ENCODE results near the gene RORC. TPM values are rescaled to one million over a fixed set of nuclear protein-coding genes. Genes with fewer than 3 reads are reported as not detected.

Gene RORC
- total RNA-seq, 1 donor = 0.54 TPM

DNA sequence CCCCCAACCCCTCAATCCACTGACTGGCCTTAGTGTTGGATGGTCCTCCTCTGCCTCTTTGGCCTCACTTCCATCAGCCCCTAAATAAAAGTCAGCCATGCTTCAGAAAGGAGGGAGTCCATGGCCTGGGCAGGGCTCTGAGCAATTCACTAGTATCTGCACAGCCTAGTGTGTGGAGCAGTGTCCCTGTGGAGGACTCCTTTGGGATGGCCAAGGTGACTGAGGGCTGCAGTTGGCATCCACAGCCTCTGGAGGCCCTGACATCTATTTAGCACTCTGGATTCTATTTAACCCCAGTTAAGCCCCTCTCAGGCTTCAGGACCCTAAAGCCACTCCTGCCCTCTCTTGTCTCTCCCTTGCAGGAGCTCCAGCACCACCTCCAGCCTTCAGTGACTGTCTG is 18.3 kb upstream of the RORC start:
- no peak for DNase-seq (ENCODE audit: low read depth in 2 of 3, low spot score in 2 of 3)

DNA sequence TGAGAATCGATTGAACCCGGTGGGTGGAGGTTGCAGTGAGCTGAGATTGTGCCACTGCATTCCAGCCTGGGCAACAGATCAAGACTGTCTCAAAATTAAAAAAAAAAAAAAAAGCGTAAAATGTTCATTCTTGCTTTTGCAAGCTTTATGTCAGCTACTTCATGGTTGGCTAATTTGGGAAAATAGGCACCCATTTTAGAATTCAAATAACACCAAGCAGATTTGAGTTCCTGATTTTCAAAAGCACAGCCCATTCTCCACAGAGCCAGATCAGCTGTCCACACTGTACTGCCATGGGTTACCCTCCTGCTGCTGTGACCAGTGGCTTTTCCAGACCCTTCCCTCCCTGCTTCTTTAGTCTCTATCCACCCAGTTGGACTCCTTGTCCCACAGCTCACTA is 17.5 kb upstream of the RORC start:
- no peak for DNase-seq (ENCODE audit: low read depth in 2 of 3, low spot score in 2 of 3)

DNA sequence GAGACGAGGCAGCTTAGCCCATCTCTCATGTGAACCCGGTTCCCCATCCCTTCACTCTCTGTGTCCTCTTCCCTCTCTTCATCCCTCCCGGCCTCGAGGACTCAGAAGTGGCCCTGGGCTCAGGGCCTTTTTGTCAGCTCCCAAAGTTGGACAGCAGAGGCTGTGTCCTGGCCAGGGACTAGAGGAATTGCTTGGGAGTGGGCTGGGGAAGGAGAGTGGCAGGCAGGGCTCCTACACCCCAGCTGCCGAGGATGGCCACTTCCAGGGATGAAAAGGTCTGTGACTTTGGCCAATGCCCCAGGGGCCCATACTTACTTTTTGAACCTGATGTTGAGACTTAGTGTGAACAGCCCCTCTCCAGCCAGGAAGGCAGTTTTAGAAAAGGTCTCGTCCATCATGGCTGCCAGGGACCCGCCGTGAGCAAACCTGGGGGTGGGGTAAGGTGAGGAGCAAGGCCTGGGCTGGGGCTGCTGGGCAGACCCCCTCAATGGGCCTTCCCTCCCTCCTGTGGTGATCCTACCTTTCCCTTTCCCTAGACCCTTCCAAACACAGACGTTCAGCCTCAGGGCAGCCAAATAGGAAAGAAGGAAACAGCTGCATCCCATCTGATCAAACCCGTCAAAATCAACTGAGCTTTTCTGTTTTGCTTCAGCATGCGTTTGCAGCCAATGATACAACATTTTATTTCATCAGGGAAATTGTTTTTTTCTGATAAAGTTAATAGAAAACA is 16.4 kb upstream of the RORC start:
- DNase-seq (ENCODE audit: low read depth in 2 of 3, low spot score in 2 of 3) = peak in 1 of 3 donors; percentile 78

DNA sequence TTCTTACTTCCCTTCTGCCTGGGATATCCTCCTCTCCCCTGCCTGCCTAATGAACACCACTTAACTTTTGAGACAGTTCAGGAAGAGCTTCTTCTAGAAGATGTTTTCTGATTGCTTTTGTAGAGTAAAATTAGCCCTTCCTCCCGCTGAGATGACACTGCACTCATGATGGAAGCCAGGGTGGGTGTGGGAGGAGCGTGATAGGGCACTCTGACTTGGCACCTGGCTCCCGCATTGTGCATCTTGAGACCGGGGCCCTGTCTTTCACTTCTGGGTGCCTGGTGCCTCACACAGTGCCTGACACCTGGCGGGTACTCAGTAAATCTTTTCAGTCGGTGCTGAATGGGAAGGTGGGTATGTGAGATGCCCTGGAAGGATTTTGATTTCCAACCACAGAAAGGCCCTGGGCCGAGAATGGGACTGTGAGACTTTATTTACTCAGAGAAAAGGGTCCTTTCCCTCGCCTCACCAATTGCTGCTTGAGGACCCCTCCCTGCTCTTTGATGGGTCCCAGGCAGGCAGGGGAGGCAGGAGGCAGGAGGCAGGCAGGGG is 15.2 kb upstream of the RORC start:
- no peak for DNase-seq (ENCODE audit: low read depth in 2 of 3, low spot score in 2 of 3)

DNA sequence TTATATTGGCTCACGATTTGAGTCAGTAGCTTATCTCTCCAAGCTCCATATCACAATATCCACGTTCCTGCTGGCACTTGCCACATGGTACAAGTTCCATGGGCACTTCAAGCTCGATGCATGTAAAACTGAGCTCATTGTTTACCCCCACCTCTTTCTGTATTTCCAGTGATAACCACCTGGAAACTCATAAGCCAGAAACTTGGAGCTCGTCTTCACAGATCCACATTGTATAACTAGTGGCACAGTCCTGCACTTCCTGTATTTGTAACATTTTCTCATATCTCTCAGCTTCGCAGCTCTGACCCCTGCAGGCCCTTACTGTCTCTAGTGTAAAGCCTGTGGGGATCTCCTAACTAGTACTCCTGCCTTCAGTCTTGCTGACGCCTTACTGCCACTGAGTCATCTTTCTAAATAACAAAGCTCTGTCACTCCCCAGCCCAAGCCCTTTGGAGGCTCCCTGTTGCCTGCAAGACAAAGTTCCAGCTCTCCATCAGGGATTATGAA is 14.5 kb upstream of the RORC start:
- peak in 1 of 3 donors; percentile 44 for DNase-seq (ENCODE audit: low read depth in 2 of 3, low spot score in 2 of 3)

DNA sequence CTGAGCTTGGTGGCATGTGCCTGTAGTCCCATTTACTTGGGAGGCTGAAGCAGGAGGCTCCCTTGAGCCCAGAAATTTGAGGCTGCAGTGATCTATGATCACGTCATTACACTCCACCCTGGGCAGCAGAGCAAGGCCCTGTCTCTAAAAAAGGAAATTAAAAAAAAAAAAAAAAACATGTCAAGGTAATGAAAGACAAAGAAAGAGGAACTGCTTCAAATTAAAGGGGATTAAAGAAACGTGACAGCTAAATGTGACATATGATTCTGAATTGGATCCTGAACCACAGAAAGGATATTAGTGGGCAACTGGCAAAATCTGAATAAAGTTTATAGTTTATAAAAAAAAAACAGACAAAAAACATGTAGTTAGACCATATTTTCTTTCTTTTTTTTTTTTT is 11.8 kb upstream of the RORC start:
- peak in 1 of 3 donors; percentile 68 for DNase-seq (ENCODE audit: low read depth in 2 of 3, low spot score in 2 of 3)

DNA sequence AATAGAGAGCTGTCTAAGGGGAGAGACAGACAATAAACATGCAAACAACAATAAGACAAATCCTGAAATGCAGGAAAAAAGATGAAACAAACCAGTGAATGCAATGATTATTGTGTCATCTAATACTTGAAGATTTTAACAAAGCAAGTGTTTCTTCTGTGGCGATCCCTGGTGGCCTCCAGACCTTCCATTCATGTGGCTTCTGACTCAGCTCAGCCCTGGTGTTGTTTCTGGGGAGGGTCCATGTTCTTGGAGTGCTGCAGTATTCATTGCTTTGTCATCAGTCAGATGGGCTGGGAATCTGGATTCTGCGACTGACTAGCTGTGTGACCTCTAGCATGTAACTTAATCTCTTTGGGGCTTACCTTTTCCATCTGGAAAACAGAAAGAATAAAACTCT is 9.5 kb upstream of the RORC start:
- DNase-seq (ENCODE audit: low read depth in 2 of 3, low spot score in 2 of 3) = no peak

DNA sequence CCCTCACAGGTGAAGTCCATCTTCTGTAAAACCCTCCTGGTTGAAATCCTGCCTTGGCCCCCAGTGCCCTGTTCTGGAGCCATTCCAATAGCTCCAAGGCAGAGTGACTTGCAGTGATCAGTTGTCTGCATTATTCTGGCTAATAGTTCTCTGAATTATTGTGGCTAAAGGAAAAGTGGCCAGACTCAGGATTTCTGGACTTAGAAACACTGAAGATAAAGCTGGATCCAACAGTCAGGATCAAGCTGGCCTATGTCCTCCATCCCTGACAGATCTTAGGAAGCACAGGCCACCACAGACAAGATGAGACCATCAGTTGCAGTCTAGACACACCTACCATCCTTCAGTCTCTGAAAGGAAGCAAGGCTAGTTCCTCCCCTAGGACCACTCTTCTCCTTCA is 8.8 kb upstream of the RORC start:
- DNase-seq (ENCODE audit: low read depth in 2 of 3, low spot score in 2 of 3) = no peak

DNA sequence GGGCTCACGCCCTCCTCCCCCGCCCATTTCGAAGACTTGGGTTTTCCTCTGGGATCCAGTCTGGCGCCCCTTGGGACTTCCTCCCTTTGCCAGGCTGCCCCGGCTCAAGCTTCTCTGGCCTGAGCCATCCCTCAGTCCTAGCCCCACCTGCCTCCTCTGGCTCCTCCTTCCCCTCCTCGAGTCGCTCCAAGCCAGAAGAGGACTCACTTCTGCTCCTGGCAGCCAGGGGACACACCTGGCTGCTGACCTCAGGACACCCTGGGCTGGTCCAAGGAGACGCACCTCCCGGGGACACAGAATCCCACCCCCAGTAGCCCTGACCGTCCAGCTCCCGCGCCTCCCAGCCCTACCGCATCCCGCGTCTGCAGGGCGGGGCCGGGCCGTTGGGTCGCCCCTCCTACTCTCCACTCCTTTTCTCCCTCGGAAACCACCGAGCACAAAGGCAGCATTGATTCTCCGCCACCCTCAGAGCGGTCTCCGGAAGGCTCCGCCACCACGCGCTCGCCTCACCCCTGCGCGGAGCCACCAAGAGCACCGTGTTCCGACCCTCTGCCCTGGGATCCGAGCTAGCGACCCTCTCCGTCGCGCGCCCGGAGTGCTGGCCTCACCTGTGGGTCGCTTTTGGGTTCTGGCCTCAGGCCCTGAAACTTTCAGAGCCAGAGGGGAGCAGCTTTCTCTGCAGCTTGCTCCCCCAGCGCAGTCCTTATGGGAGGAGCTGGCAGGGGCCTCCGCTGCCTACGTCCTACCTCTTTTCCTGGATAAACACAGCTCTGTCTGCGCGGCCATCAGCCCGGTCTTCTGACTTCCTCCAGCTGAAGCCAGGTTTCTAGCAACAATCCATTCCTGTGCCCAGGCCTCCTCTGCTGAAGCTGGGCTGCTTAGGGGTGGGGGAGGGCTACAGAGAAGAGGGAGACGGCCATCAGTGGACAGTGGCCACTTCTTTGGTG is 8.1 kb upstream of the RORC start, which contains the start of gene C2CD4D:
TSS of gene C2CD4D (minus strand) at position 364 of the 947 bp plus-strand sequence. CDS start 831 bp downstream, outside the sequence.
- DNase-seq (ENCODE audit: low read depth in 2 of 3, low spot score in 2 of 3) = peak; percentile 53 to 67 (median 64)

DNA sequence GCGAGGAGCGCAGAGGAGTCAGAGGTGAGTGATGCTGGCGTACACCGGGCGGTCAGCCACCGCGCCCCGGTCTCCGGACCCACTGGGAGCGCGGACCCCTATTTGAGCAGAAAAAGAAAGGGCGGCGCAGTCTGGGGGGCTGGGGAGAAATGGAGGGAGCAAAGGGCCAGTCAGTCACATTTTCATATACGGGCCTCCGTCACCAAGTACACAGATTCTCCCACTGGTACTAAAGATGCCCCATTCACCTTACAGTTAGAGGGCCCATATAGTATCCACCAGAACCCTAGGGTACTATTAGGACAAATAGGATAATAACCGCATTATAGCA is 7.4 kb upstream of the RORC start:
- DNase-seq (ENCODE audit: low read depth in 2 of 3, low spot score in 2 of 3) = no peak

DNA sequence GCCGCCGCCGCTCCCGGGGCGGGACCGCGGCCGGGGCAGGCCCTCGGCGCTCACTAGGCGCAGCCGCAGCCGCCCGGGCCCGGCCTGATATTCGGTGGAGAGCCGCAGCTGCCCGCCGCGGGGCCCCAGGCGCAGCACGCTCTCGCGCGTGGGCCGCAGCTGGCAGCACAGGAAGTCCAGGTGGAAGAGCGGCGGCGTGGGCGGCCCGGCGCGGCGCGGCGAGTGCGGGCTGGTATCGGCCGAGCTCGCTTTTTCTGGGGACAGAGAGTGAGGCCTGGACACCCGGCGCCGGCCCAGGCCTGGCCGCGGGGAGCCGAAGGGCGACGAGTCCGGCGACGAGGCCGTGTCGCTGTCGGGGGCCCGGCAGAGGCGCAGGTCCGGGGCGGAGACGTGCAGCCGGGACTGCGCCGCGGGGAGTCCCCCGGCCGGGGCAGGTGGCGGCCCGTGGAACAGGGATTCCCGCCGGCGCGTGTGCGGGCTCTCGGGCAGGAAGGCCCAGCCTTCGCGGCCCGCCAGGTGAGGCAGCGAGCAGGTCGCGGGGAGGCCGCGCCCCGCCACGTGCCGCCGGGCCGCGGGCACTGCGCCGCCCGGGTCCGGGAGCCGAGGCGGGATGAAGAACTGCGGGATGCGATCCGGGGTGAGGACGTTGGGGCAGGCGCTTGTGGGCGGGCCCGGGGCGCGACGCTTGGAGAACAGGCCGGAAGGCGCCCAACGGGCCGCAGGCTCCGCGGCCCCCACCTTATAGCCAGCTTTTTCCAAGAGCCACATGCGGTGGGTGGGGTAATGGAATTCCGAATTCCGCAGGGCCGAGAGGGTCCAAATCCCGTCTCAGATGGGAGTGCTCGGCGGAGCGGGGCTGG is 6.8 kb upstream of the RORC start:
- no peak for DNase-seq (ENCODE audit: low read depth in 2 of 3, low spot score in 2 of 3)

DNA sequence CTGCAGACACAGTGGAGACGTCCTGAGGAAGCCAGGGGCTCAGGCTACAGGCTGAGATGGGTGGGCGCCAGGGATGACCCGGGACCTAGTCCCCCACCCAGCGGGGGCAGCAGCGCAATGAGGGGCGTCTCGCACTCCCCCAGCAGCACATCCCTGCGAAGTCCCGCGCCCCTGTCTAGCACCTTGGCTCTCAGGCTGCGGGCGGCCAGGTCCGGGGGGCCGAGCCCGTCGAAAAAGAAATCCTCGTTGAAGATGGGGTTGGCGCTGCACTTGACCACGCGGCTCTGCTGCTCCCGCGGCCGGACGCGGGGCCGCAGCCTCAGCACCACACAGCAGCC is 6.3 kb upstream of the RORC start:
- DNase-seq (ENCODE audit: low read depth in 2 of 3, low spot score in 2 of 3) = no peak

DNA sequence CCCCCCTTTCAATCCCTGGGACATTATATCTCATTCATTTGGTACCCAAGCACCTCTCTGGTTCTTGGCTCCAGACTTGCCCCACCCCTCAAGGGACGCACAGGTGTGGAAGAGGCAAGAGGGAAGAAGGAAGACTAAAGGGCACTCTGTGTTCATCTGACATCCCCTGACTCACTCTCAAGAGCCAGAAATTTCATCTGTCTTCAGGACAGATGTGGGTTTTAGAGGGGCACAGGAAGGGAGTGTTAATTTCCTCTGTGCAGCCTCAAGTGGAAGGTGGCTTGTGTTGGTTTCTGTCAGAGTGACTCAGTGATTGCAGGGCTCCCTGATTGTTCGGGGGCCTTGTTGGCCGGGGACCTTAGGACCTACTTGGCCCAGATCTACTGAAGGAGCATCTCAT is 5.6 kb upstream of the RORC start:
- DNase-seq (ENCODE audit: low read depth in 2 of 3, low spot score in 2 of 3) = peak in 1 of 3 donors; percentile 58

DNA sequence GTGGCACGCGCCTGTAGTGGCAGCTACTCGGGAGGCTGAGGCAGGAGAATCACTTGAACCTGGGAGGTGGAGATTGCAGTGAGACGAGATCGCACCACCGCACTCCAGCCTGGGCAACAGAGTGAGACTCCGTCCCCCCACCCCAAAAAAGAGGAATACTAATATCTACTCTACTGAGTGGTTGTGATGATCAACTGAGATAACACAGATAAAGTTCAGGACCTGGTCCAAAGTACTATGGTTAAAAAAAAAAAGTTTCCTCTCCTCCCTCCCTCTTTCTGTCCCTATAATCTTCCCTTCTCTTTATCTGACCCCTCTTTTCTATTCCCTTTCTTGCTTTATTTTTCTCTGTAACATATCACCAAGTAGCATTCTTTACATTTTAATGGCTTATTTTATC is 4.0 kb upstream of the RORC start:
- no peak for DNase-seq (ENCODE audit: low read depth in 2 of 3, low spot score in 2 of 3)

DNA sequence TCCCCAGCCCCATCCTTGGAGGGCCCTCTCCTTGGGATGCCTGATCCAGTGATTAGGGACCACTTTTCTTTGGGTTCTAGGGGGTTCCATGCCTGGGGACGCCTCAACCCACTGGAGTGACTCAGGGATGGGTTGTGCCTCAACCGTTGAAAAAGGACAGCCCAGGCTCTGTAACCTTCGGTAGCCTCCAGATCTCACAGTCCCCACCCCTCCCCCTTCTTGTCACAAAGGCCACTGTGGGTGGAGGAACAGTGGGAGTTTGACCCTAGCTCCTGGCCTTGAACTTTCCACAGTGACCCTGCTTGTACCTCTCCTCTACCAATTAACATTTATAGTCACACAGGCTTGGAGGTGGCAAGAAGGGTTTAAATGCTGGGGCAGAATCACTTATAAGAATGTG is 2.6 kb upstream of the RORC start:
- DNase-seq (ENCODE audit: low read depth in 2 of 3, low spot score in 2 of 3) = no peak

DNA sequence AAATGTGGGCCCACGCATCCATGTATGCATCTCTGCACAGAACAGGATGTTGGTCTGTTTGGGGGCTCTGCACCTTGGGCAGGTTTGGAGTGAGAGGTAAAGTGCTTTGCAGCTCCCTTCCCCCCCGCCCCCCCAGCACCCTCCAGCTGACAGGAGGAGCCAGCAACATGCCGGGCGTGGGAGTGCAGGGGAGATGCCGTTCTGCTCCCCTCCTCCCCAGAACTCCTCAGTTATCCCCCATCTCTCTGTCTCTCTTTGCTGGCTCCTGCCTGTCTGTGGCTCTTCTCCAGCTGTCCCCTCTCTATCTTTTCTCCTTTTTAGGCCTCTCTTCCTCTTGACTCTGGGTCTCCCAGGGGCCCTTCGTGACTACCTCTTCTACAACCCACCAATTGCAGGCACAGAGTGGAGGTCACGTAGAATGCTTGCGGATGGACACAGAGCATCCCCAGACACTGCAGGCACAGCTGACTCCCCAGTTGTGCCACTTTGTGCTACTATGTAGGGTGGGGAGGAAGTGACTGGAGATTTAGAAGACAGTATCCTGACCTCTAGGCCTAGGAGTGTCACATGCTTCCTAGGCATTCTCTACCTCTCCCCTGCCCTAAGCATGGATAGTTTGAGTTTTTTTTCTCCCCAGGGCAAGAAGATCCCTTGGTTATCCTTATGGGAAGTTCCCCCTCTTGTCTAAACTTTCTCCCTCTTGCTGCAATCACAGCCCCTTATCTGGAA is 1.7 kb upstream of the RORC start:
- DNase-seq (ENCODE audit: low read depth in 2 of 3, low spot score in 2 of 3) = no peak

DNA sequence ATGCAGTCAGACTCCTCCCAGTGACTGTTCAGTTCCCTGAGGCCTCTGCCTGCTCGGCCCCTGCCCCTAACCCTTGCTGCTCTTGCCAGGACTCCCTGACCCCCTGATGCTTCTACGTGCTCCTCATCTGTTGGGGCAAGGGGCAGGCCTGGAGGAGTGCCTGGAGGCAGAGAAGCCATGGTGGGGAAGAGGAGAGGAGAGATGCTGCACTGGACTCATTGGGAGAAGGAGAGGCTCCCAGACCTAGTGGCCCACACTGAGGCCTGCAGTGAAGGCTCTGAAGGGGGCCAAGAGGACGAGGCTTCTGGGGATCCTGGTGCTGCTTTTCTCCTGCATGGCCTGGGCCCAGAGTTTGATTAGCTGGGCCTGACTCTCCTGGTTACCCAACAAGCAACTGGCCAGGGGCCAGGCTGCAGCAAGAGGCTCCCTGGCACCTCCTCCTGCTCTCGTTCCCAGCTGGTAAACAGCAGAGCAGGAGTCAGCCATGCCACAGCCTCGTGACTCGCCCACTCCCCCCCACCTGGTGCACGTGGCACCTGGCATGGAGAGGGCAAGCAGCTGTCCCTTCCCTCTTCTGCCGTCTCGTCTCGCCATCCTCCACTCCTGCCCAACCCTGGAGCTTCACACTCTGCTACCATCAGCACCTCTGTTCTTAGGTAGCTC is 847 bp upstream of the RORC start:
- no peak for DNase-seq (ENCODE audit: low read depth in 2 of 3, low spot score in 2 of 3)

DNA sequence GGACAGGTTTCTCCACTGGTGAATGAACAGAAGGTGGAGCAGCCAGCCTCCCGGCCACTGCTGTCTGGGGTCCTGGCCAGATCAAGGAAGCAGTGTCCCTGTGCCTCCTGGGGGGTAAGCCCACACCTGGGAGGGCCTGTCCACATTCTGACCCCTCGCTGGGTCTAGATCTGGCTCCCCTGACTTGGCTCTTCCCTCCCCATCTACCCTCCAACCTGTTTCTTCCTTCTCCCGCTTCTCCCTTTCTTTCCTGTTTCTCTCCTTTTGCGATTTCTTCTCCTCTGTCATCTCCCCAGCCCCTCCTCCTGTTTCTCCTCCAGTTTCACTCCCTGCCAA is 378 bp downstream of the RORC start:
- no peak for DNase-seq (ENCODE audit: low read depth in 2 of 3, low spot score in 2 of 3)

DNA sequence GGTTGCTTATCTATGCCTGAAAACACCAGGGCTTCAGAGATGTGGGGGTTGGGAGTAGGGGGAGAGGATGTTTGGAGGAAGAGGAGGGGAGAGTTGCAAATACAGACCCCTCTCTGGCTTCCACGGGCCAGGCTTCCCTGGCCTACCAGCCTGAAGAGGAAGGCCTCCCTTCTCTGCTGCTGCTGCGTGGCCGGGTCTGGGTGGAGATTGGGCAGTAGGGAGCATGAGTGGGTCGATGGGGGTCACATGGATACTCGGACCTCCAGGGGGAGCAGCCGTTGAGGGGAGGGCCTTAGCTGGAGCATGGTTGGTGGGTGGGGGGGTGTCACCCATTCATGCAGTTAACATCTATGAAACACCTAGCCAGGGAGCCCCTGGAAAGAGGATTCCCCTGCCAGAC is 1.5 kb downstream of the RORC start:
- no peak for DNase-seq (ENCODE audit: low read depth in 2 of 3, low spot score in 2 of 3)
